HL-60 (cell line): ENCODE data around the gene GGT7.

Experiments
- GABPA ChIP-seq: IDR thresholded peaks from 2 replicates; pipeline ENCODE4 v1.6.1; 2012; ENCODE audit warnings: low read depth
- POLR2AphosphoS5 ChIP-seq: IDR thresholded peaks from 2 replicates; pipeline ENCODE4 v1.6.1; 2012; ENCODE audit warnings: low read depth
- REST ChIP-seq: IDR thresholded peaks from 2 replicates; pipeline ENCODE4 v1.6.1; 2012; ENCODE audit warnings: low read depth; ENCODE audit not compliant: insufficient replicate concordance
- TF ChIP-seq, protein P1 (sequence below): IDR thresholded peaks from one replicate; pipeline ENCODE4 v1.5.1; 2011; ENCODE audit warnings: low read length, control low read depth, inconsistent platforms; ENCODE audit not compliant: insufficient read depth

GRCh38 chr20:34820805-34821578 is 51.7 kb downstream of the GGT7 start:
- TF ChIP-seq, protein P1, sequence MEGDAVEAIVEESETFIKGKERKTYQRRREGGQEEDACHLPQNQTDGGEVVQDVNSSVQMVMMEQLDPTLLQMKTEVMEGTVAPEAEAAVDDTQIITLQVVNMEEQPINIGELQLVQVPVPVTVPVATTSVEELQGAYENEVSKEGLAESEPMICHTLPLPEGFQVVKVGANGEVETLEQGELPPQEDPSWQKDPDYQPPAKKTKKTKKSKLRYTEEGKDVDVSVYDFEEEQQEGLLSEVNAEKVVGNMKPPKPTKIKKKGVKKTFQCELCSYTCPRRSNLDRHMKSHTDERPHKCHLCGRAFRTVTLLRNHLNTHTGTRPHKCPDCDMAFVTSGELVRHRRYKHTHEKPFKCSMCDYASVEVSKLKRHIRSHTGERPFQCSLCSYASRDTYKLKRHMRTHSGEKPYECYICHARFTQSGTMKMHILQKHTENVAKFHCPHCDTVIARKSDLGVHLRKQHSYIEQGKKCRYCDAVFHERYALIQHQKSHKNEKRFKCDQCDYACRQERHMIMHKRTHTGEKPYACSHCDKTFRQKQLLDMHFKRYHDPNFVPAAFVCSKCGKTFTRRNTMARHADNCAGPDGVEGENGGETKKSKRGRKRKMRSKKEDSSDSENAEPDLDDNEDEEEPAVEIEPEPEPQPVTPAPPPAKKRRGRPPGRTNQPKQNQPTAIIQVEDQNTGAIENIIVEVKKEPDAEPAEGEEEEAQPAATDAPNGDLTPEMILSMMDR = no peak
- TF ChIP-seq POLR2AphosphoS5 = no peak
- no peak for TF ChIP-seq REST
- no peak for TF ChIP-seq GABPA
